ENCODE measurements around the gene TPPP2. TPM values are rescaled to one million over a fixed set of nuclear protein-coding genes. Genes with fewer than 3 reads are reported as not detected.
A peak's percentile ranks its signal among the peaks of the same experiment; 100 is the strongest.

TPPP2 gene
- polyA plus RNA-seq, 1 donor from 2014 or later, result not detected

DNA sequence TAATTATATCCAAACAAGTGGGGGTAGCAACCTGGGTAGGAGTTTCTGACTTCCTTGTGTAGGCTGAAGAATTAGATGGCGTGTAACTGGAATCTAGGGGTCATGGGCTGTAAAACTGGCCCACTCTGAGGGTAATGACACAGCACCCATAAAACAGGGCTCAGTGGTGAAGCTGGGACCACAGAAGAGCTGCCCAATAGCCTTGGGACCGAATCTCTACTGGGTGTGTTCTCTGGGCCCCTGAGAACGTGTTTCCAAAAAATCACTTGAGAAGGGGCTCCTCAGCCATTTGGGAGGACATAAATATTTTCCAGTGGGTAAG is 31.3 kb downstream of the TPPP2 start:
- Histone ChIP-seq H3K79me2 (replicated peaks; ENCODE audit: insufficient read depth, low read length) (no peaks in the 10 kb centered on the region), H2AFZ (ENCODE audit: low read depth, low read length) (no peak overlapping the region), H3F3A (ENCODE audit: insufficient read depth, low read length, poor library complexity, severe bottlenecking) (no peaks in the 10 kb centered on the region), H3K36me3 (ENCODE audit: insufficient read depth, low read length) (no peaks in the 10 kb centered on the region), H3K9ac (ENCODE audit: low read length) (no peak overlapping the region), H3K4me3 (ENCODE audit: low read length) (no peak overlapping the region), H3K4me2 (ENCODE audit: low read length) (no peak overlapping the region), H4K20me1 (ENCODE audit: insufficient read depth) (no peaks in the 10 kb centered on the region), H3K27me3 (ENCODE audit: insufficient read depth, low read depth, low read length) (no peaks in the 10 kb centered on the region), H3K9me3 (ENCODE audit: low read length) (no peaks in the 10 kb centered on the region), H3K9me2 (ENCODE audit: insufficient read depth, low read length) (no peaks in the 10 kb centered on the region), H3K27ac (ENCODE audit: low read length) (no peak overlapping the region)
- TF ChIP-seq EP300 (conservative IDR thresholded peaks at IDR 0.05; ENCODE audit: poor library complexity, severe bottlenecking), result no peak
- no peak for TF ChIP-seq EZH2 (IDR thresholded peaks at IDR 0.05; ENCODE audit: borderline replicate concordance, insufficient read depth, low read length, poor library complexity, severe bottlenecking)
- no peak for TF ChIP-seq SMC3 (conservative IDR thresholded peaks at IDR 0.05; ENCODE audit: poor library complexity)
- TF ChIP-seq, protein P1, sequence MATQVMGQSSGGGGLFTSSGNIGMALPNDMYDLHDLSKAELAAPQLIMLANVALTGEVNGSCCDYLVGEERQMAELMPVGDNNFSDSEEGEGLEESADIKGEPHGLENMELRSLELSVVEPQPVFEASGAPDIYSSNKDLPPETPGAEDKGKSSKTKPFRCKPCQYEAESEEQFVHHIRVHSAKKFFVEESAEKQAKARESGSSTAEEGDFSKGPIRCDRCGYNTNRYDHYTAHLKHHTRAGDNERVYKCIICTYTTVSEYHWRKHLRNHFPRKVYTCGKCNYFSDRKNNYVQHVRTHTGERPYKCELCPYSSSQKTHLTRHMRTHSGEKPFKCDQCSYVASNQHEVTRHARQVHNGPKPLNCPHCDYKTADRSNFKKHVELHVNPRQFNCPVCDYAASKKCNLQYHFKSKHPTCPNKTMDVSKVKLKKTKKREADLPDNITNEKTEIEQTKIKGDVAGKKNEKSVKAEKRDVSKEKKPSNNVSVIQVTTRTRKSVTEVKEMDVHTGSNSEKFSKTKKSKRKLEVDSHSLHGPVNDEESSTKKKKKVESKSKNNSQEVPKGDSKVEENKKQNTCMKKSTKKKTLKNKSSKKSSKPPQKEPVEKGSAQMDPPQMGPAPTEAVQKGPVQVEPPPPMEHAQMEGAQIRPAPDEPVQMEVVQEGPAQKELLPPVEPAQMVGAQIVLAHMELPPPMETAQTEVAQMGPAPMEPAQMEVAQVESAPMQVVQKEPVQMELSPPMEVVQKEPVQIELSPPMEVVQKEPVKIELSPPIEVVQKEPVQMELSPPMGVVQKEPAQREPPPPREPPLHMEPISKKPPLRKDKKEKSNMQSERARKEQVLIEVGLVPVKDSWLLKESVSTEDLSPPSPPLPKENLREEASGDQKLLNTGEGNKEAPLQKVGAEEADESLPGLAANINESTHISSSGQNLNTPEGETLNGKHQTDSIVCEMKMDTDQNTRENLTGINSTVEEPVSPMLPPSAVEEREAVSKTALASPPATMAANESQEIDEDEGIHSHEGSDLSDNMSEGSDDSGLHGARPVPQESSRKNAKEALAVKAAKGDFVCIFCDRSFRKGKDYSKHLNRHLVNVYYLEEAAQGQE (IDR thresholded peaks at IDR 0.05; ENCODE audit: borderline replicate concordance), result no peak

DNA sequence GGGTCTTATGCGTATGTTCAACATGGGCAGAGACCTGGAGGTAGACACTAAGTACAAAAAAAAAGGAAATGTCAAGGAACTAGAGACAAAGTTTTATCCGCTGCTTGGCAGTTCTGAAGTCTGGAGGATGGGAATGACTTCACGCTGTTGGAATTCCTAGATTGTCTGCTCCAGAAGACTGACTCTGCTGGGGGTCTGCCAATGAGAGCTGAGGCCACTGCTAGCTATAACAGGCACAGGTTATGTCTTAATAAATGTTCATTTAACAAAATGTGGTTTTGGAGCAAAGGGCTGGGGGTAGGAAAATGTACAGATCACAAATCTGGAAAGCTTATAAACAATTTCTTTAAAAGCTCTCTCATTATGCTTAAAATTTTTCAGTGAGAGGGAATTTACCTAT is 33.5 kb downstream of the TPPP2 start:
- no peak overlapping the region for H3K9ac ChIP-seq (ENCODE audit: low read length)
- no peaks in the 10 kb centered on the region for H3K36me3 ChIP-seq (ENCODE audit: insufficient read depth, low read length)
- H3K27me3 ChIP-seq (ENCODE audit: insufficient read depth, low read depth, low read length), result no peaks in the 10 kb centered on the region
- H3K9me3 ChIP-seq (ENCODE audit: low read length), result no peaks in the 10 kb centered on the region
- no peak overlapping the region for H3K27ac ChIP-seq (ENCODE audit: low read length)
- no peaks in the 10 kb centered on the region for H3K79me2 ChIP-seq (replicated peaks; ENCODE audit: insufficient read depth, low read length)
- H3K4me3 ChIP-seq (ENCODE audit: low read length), result no peak overlapping the region
- H3K9me2 ChIP-seq (ENCODE audit: insufficient read depth, low read length), result no peaks in the 10 kb centered on the region
- H3K4me2 ChIP-seq (ENCODE audit: low read length), result no peak overlapping the region
- peaks cover under 1% of the 10 kb centered on the region for H3F3A ChIP-seq (ENCODE audit: insufficient read depth, low read length, poor library complexity, severe bottlenecking)
- no peaks in the 10 kb centered on the region for H4K20me1 ChIP-seq (ENCODE audit: insufficient read depth)
- H2AFZ ChIP-seq (ENCODE audit: low read depth, low read length), result no peak overlapping the region
- TF ChIP-seq SMC3 (conservative IDR thresholded peaks at IDR 0.05; ENCODE audit: poor library complexity), result no peak
- TF ChIP-seq POLR2AphosphoS5 (IDR thresholded peaks at IDR 0.05), result no peak
- TF ChIP-seq MXI1 (conservative IDR thresholded peaks at IDR 0.05; ENCODE audit: poor library complexity, severe bottlenecking), result no peak
- TF ChIP-seq EZH2 (IDR thresholded peaks at IDR 0.05; ENCODE audit: borderline replicate concordance, insufficient read depth, low read length, poor library complexity, severe bottlenecking), result no peak
- no peak for TF ChIP-seq RAD21 (conservative IDR thresholded peaks at IDR 0.05)

DNA sequence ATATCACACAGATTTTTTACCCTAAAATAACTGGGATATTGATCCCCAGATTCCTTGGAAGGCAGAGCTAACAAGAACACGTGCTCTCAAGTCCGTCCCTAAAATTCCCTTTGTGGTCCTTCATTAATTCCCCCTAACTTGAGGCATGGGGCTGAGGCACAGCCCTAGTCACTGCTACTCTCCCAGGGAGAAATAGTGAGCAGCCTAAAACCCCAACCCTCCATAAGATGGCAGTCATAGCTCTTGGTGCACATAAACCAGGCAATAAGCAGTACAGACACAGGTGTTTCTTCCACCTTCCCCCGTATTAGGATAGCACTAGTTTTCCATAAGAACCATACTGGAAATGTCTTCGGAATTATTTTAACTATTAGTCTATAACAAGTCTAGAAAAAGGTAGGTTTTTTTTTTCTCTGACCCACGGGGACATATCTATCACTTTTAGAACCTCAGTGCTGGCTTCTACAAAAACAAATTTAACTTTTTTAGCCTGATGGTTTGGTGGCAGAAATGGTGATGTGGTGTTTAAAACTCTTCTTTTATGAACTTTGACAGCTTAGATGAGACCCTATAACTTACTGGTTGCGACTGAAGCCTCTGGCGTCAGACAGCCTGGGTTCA is 37.0 kb downstream of the TPPP2 start:
- H3K9me2 ChIP-seq (ENCODE audit: insufficient read depth, low read length), result no peaks in the 10 kb centered on the region
- H4K20me1 ChIP-seq (ENCODE audit: insufficient read depth), result no peaks in the 10 kb centered on the region
- no peaks in the 10 kb centered on the region for H3K27me3 ChIP-seq (ENCODE audit: insufficient read depth, low read depth, low read length)
- H3K36me3 ChIP-seq (ENCODE audit: insufficient read depth, low read length), result no peaks in the 10 kb centered on the region
- no peak overlapping the region for H3K9ac ChIP-seq (ENCODE audit: low read length)
- H3K4me2 ChIP-seq (ENCODE audit: low read length), result no peak overlapping the region
- TF ChIP-seq, protein P1 (IDR thresholded peaks at IDR 0.05; ENCODE audit: borderline replicate concordance), result no peak
- no peak for TF ChIP-seq EP300 (conservative IDR thresholded peaks at IDR 0.05; ENCODE audit: poor library complexity, severe bottlenecking)
- no peak for TF ChIP-seq MXI1 (conservative IDR thresholded peaks at IDR 0.05; ENCODE audit: poor library complexity, severe bottlenecking)
- peak; percentile 57 for TF ChIP-seq RAD21 (conservative IDR thresholded peaks at IDR 0.05)
- no peak for TF ChIP-seq TAF1 (IDR thresholded peaks at IDR 0.05; ENCODE audit: low read depth)
- no peak for TF ChIP-seq POLR2AphosphoS5 (IDR thresholded peaks at IDR 0.05)
- peak; percentile 58 for TF ChIP-seq SMC3 (conservative IDR thresholded peaks at IDR 0.05; ENCODE audit: poor library complexity)
- no peak for TF ChIP-seq EZH2 (IDR thresholded peaks at IDR 0.05; ENCODE audit: borderline replicate concordance, insufficient read depth, low read length, poor library complexity, severe bottlenecking)
- TF ChIP-seq, protein P2, sequence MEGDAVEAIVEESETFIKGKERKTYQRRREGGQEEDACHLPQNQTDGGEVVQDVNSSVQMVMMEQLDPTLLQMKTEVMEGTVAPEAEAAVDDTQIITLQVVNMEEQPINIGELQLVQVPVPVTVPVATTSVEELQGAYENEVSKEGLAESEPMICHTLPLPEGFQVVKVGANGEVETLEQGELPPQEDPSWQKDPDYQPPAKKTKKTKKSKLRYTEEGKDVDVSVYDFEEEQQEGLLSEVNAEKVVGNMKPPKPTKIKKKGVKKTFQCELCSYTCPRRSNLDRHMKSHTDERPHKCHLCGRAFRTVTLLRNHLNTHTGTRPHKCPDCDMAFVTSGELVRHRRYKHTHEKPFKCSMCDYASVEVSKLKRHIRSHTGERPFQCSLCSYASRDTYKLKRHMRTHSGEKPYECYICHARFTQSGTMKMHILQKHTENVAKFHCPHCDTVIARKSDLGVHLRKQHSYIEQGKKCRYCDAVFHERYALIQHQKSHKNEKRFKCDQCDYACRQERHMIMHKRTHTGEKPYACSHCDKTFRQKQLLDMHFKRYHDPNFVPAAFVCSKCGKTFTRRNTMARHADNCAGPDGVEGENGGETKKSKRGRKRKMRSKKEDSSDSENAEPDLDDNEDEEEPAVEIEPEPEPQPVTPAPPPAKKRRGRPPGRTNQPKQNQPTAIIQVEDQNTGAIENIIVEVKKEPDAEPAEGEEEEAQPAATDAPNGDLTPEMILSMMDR (IDR thresholded peaks at IDR 0.05; ENCODE audit: poor library complexity, severe bottlenecking), result peak; percentile 55
- no peak overlapping the region for H3K27ac ChIP-seq (ENCODE audit: low read length)
- H2AFZ ChIP-seq (ENCODE audit: low read depth, low read length), result no peak overlapping the region
- peaks cover 4% of the 10 kb centered on the region for H3F3A ChIP-seq (ENCODE audit: insufficient read depth, low read length, poor library complexity, severe bottlenecking)
- no peak overlapping the region for H3K4me3 ChIP-seq (ENCODE audit: low read length)
- peaks cover 5% of the 10 kb centered on the region for H3K79me2 ChIP-seq (replicated peaks; ENCODE audit: insufficient read depth, low read length)
- no peaks in the 10 kb centered on the region for H3K9me3 ChIP-seq (ENCODE audit: low read length)

Measured in neural cell (in vitro differentiated cells).